CD14-positive monocyte (primary cell): ENCODE data around the gene DRAP1. TPM values are rescaled to one million over a fixed set of nuclear protein-coding genes. Genes with fewer than 3 reads are reported as not detected.

Experiments
- DNase-seq, 3 donors: peaks; one replicate each; pipeline ENCODE4 v3.0.0-alpha.2; 2011 to 2022
- H2AFZ ChIP-seq: 2 replicates; pipeline ENCODE4 v1.6.0; 2012; ENCODE audit warnings: mild to moderate bottlenecking, low read depth, low read length, inconsistent platforms; ENCODE audit not compliant: insufficient read depth, poor library complexity, severe bottlenecking
- H3K27ac ChIP-seq, 2 donors: 1 replicate in 1 of 2; 2 replicates in 1 of 2; pipeline ENCODE4 v1.5.1; 2012 to 2013; ENCODE audit warnings: low read length in 2 of 2, control low read depth in 1 of 2, inconsistent platforms in 1 of 2, low read depth in 1 of 2, mild to moderate bottlenecking in 1 of 2
- H3K27me3 ChIP-seq, 2 donors: one replicate each; pipeline versions ENCODE4 v1.6.0 to v1.6.1; 2011 to 2013; ENCODE audit warnings: low read length in 2 of 2; ENCODE audit not compliant: control insufficient read depth in 2 of 2, insufficient read depth in 2 of 2
- H3K36me3 ChIP-seq, 2 donors: replicated peaks in 1 of 2; 1 replicate in 1 of 2; 2 replicates in 1 of 2; pipeline versions ENCODE4 v1.5.1 to v1.6.1; 2012 to 2013; ENCODE audit warnings: low read length in 2 of 2, control low read depth in 1 of 2, inconsistent platforms in 1 of 2, mild to moderate bottlenecking in 1 of 2; ENCODE audit not compliant: insufficient read depth in 2 of 2, control insufficient read depth in 1 of 2
- H3K4me1 ChIP-seq, 2 donors: 1 replicate in 1 of 2; 2 replicates in 1 of 2; pipeline versions ENCODE4 v1.5.1 to v1.6.1; 2012 to 2013; ENCODE audit warnings: low read length in 2 of 2, control low read depth in 1 of 2, inconsistent platforms in 1 of 2, mild to moderate bottlenecking in 1 of 2, moderate library complexity in 1 of 2; ENCODE audit not compliant: insufficient read depth in 2 of 2, control insufficient read depth in 1 of 2
- H3K4me2 ChIP-seq: replicated peaks from 2 replicates; pipeline ENCODE3; 2012; ENCODE audit warnings: low read length, moderate library complexity, mild to moderate bottlenecking; ENCODE audit not compliant: poor library complexity, severe bottlenecking; ENCODE audit errors: extremely low read depth
- H3K4me3 ChIP-seq, 3 experiments: fragments of 200-600 bp in 1 of 3; sonication (generic) in 1 of 3; replicated peaks in 1 of 3; 1 replicate in 2 of 3; 2 replicates in 1 of 3; pipeline ENCODE4 v1.5.1; 2011 to 2013; ENCODE audit warnings: low read length in 3 of 3, mild to moderate bottlenecking in 3 of 3, control low read depth in 2 of 3, low read depth in 2 of 3, inconsistent platforms in 1 of 3, moderate library complexity in 1 of 3
- H3K79me2 ChIP-seq: 2 replicates; pipeline ENCODE4 v1.6.0; 2012; ENCODE audit warnings: mild to moderate bottlenecking, control low read depth, inconsistent platforms, low read length, moderate library complexity; ENCODE audit not compliant: insufficient read depth
- H3K9ac ChIP-seq: 2 replicates; pipeline ENCODE4 v1.6.0; 2017; ENCODE audit warnings: low read length, mild to moderate bottlenecking; ENCODE audit not compliant: insufficient read depth, poor library complexity, severe bottlenecking
- H3K9me3 ChIP-seq, 2 donors: replicated peaks in 1 of 2; 1 replicate in 1 of 2; 2 replicates in 1 of 2; pipeline versions ENCODE4 v1.5.1 to v1.6.1; 2012 to 2013; ENCODE audit warnings: low read length in 2 of 2, control low read depth in 1 of 2; ENCODE audit not compliant: control insufficient read depth in 1 of 2, insufficient read depth in 1 of 2
- H4K20me1 ChIP-seq: 2 replicates; pipeline ENCODE4 v1.6.0; 2012; ENCODE audit warnings: mild to moderate bottlenecking, low read length, control low read depth, moderate library complexity; ENCODE audit not compliant: insufficient read depth
- H3K27ac Mint-ChIP-seq, 7 donors: one replicate each; pipeline ENCODE4 v1.8.0; 2020; ENCODE audit warnings: mild to moderate bottlenecking in 7 of 7, mixed read lengths in 7 of 7, moderate library complexity in 6 of 7, inconsistent platforms in 2 of 7
- H3K27me3 Mint-ChIP-seq, 3 donors: one replicate each; pipeline ENCODE4 v1.8.0; 2021 to 2022; ENCODE audit warnings: low read depth in 3 of 3, mild to moderate bottlenecking in 3 of 3, mixed read lengths in 3 of 3, moderate library complexity in 3 of 3, inconsistent platforms in 1 of 3
- H3K36me3 Mint-ChIP-seq, 2 donors: one replicate each; pipeline ENCODE4 v1.8.0; 2020; ENCODE audit warnings: mixed read lengths in 2 of 2, inconsistent platforms in 1 of 2, mild to moderate bottlenecking in 1 of 2
- H3K4me1 Mint-ChIP-seq: one replicate; pipeline ENCODE4 v1.8.0; 2020; ENCODE audit warnings: mild to moderate bottlenecking, mixed read lengths
- H3K4me3 Mint-ChIP-seq, 2 donors: one replicate each; pipeline ENCODE4 v1.8.0; 2020; ENCODE audit warnings: mild to moderate bottlenecking in 2 of 2, mixed read lengths in 2 of 2, moderate library complexity in 1 of 2
- H3K9me3 Mint-ChIP-seq, 7 donors: one replicate each; pipeline ENCODE4 v1.8.0; 2020 to 2022; ENCODE audit warnings: mixed read lengths in 7 of 7, mild to moderate bottlenecking in 6 of 7, moderate library complexity in 6 of 7, inconsistent platforms in 2 of 7
- CTCF ChIP-seq: fragments of 200-600 bp; IDR thresholded peaks from one replicate; pipeline ENCODE4 v1.8.0; 2022; ENCODE audit warnings: antibody characterized with exemption, mild to moderate bottlenecking
- WGBS: methylation state at CpG from one replicate; pipeline ENCODE4 v1.1.5; 2013; ENCODE audit warnings: missing lambda C conversion rate; ENCODE audit not compliant: insufficient coverage; 5-methylcytosine and 5-hydroxymethylcytosine counted together
- intact Hi-C, 2 donors: fragments of 100-400 bp; cut with micrococcal nuclease; formaldehyde crosslinking; loops; one replicate each; pipeline versions ENCODE4 v1.15.0 to v1.15.1; 2023
- polyA plus RNA-seq, 3 donors: library from polyadenylated mRNA; depleted of rRNA in 1 of 3; unstranded in 2 of 3; stranded (reverse) in 1 of 3; fragments of 300-500 nt in 2 of 3; fragments of >200 nt in 1 of 3; fragmentation: Illumina TruSeq in 2 of 3; gene quantifications; 1 replicate in 2 of 3; 2 replicates in 1 of 3; pipeline ENCODE4 v1.2.3, GENCODE V29; 2012 to 2021

Gene DRAP1
- polyA plus RNA-seq, 3 donors, result 68.3 to 97.2 (median 72.1) TPM

- H3K4me1 ChIP-seq, result peaks cover 18 to 31% of the 10 kb centered on the region in 2 donors
- TF ChIP-seq CTCF, result no peak
- WGBS, result 68% methylated on average over 7 of the region's 16 CpGs
- H3K9me3 Mint-ChIP-seq, result peaks cover 0 to 2% (median 0%) of the 10 kb centered on the region in 7 donors
- H3K9me3 ChIP-seq, result no peaks in the 10 kb centered on the region
- peaks cover 31% of the 10 kb centered on the region for H3K4me1 Mint-ChIP-seq
- peak overlapping the region; percentile 80 to 92 for H3K27ac ChIP-seq
- H3K4me3 Mint-ChIP-seq, result peak overlapping the region; percentile 91 to 95
- peak overlapping the region; percentile 95 to 99 (median 97) for H3K27ac Mint-ChIP-seq
- peaks cover 35% of the 10 kb centered on the region for H3K79me2 ChIP-seq
- peak overlapping the region; percentile 72 for H3K4me2 ChIP-seq
- peaks cover 26 to 28% of the 10 kb centered on the region in 2 donors for H3K36me3 Mint-ChIP-seq
- peaks cover 0 to 2% (median 2%) of the 10 kb centered on the region in 3 donors for H3K27me3 Mint-ChIP-seq
- peak overlapping the region; percentile 74 to 97 (median 87) for H3K4me3 ChIP-seq
- H3K36me3 ChIP-seq, result peaks cover 20 to 25% of the 10 kb centered on the region in 2 donors
- no peak for DNase-seq
- H3K27me3 ChIP-seq, result no peaks in the 10 kb centered on the region
- H3K9ac ChIP-seq, result peak overlapping the region; percentile 94
- peaks cover 10% of the 10 kb centered on the region for H4K20me1 ChIP-seq
- peak overlapping the region; percentile 90 for H2AFZ ChIP-seq
- intact Hi-C loops, result loop anchor here (1.0 to 5.0 kb wide), 4 partner anchors 39 to 72 kb away; partner anchors contain the start of genes BANF1 (in 1 of the 2), C11orf68 (in 1 of the 2), DRAP1 (in 1 of the 2) and EIF1AD (in 1 of the 2)
Measured at GRCh38 chr11:65960824-65961266, 41.6 kb downstream of the DRAP1 start.

GRCh38 chr11:65961267-65962140, 42.3 kb downstream of the DRAP1 start, which contains the start of gene SART1:
TSS of gene SART1 (plus strand) at chr11:65961734. CDS start at chr11:65961781, 47 bp downstream.
- Mint-ChIP-seq H3K27me3 (peaks cover 0 to 2% (median 2%) of the 10 kb centered on the region in 3 donors), H3K27ac (peak within 1 kb of the TSS; percentile 95 to 99 (median 97)), H3K4me1 (peaks cover 31% of the 10 kb centered on the region), H3K4me3 (peak within 1 kb of the TSS; percentile 91 to 95), H3K9me3 (peaks cover 0 to 2% (median 0%) of the 10 kb centered on the region in 7 donors), H3K36me3 (peaks cover 33 to 35% of the 10 kb centered on the region in 2 donors)
- under 1% methylated on average over 91 of the region's 97 CpGs for WGBS
- Histone ChIP-seq H3K9me3 (no peaks in the 10 kb centered on the region), H3K4me2 (peak within 1 kb of the TSS; percentile 72), H3K27me3 (no peaks in the 10 kb centered on the region), H3K9ac (peak within 1 kb of the TSS; percentile 94), H4K20me1 (peaks cover 10% of the 10 kb centered on the region), H2AFZ (peak within 1 kb of the TSS; percentile 90), H3K79me2 (peaks cover 35% of the 10 kb centered on the region), H3K27ac (peak within 1 kb of the TSS; percentile 80 to 92), H3K36me3 (peaks cover 26 to 32% of the 10 kb centered on the region in 2 donors), H3K4me1 (peaks cover 18 to 30% of the 10 kb centered on the region in 2 donors), H3K4me3 (peak within 1 kb of the TSS; percentile 74 to 97 (median 87))
- peak; percentile 94 to 97 (median 97) for DNase-seq
- intact Hi-C loops, result loop anchor here (1.0 to 5.0 kb wide), 5 partner anchors 39 to 73 kb away; partner anchors contain the start of genes BANF1 (in 2 of the 2), EIF1AD (in 2 of the 2), C11orf68 (in 1 of the 2) and DRAP1 (in 1 of the 2)
- no peak for TF ChIP-seq CTCF
